ENCODE results near the gene DOCK2.

Gene DOCK2

DNA sequence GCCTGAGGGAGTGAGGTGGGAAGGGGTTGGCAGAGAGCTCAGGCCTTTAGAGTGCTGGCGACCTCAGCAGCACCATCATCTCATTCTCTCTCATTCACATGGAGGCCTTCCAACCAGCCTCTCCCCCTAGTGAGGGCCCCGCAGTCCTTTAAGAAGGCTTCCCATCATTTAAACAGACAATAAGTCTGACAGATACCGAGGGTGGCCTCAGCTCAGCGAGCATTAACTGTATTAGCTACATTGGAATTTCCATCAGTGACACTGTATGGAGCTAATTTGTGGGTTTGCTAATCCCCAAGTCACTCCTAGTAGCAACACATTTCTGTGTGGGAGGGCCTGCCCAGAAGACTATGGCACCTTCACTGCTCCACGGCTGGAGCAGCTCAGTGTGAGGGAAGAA, 267.4 kb downstream of the DOCK2 start:
- H3K4me1 Mint-ChIP-seq = peaks cover 15% of the 10 kb centered on the region
- no peak overlapping the region for H3K27ac Mint-ChIP-seq
- no peaks in the 10 kb centered on the region for H3K9me3 Mint-ChIP-seq
- H3K4me3 Mint-ChIP-seq = no peak overlapping the region
- DNase-seq = no peak
- no peaks in the 10 kb centered on the region for H3K27me3 Mint-ChIP-seq
- peaks cover 15% of the 10 kb centered on the region for H3K36me3 Mint-ChIP-seq (ENCODE audit: low read depth)
- no peak for ATAC-seq

DNA sequence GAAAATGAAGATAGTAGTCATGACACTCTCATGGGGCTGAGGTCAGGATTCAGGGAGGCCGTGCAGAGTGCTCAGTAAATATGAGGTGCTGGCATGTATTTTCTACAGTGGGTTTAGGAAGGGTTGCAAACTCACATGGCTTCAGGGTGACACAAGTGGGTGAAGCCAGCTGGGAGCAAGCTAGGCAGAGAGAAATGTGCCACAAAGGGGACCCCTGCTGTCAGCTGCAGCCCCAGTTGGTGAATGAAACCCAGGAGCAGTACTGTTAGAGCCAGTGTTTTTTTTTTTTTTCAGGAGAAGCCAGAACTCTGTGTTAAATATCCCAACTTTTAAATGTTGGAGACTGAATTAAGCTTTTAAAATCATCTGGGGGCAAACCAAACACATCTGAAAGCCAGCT, 267.9 kb downstream of the DOCK2 start:
- Mint-ChIP-seq H3K9me3 (no peaks in the 10 kb centered on the region), H3K4me3 (no peak overlapping the region), H3K36me3 (ENCODE audit: low read depth) (peaks cover 11% of the 10 kb centered on the region), H3K27me3 (no peaks in the 10 kb centered on the region), H3K4me1 (peaks cover 15% of the 10 kb centered on the region), H3K27ac (no peak overlapping the region)
- ATAC-seq (no peak), DNase-seq (no peak)

DNA sequence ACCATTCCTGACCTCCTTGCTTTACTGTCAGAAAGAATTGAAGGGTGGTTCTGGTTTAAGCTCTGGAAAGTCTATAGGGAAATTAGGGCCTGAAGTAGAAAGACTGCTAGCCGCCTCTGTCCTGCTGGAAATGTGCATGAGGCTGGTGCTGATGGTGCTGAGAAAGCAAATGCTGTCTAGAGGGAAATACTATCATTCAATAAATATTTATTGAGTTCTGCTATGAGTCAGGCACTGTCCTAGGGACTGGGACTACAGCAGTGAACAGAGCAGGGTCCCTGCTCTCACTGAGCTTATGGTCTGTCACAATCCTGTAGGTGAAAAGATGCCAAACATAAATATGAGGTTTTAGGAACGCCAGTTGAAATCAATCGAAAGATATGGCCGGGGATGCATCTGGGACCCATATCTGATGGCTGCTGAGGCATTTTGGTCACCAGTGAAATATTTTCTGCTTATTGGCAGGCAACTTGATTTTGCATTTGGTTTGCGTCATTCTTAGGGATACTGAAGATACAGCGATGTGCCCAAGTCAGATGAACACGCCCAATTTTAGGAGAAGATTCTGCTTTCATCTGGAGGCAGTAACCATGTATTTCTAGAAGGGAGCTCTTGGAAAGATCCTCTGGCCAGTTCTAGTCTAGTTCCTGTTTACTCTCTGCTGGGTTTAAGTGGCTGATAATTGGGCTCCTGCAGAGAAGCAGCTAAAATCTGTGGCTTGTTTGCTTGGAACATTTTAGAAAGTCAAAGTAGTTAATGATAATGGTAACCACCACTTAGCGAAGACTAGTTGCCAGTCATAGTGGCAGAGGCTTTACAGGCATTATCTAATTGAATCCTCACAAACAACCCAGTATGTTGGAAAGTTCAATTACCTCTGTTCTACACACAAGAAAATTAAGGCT, 269.9 kb downstream of the DOCK2 start:
- ATAC-seq = no peak
- peaks cover 4% of the 10 kb centered on the region for H3K4me1 Mint-ChIP-seq
- H3K27me3 Mint-ChIP-seq = no peaks in the 10 kb centered on the region
- no peak overlapping the region for H3K4me3 Mint-ChIP-seq
- H3K27ac Mint-ChIP-seq = no peak overlapping the region
- DNase-seq = no peak
- peaks cover 2% of the 10 kb centered on the region for H3K36me3 Mint-ChIP-seq (ENCODE audit: low read depth)
- no peaks in the 10 kb centered on the region for H3K9me3 Mint-ChIP-seq

DNA sequence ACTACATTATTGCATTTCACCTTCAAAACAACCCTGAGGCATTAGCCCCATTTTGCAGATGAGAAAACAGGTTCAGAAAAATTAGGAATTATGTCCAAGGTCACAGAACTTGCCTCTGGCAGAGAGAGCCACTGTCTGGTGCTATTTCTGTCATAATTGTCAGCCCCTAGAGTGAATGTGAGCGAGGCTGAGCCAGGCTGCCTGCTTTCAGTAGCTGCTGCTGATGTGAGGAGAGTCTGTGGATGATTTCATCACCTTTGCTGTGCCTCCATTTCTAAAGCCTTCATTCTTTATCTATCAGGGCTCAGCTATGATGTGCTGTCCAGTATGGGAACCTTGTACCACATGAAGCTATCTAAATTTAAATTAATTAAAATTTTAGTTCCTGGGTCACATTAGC, 271.8 kb downstream of the DOCK2 start:
- Mint-ChIP-seq H3K27ac (no peak overlapping the region), H3K36me3 (ENCODE audit: low read depth) (peaks cover 7% of the 10 kb centered on the region), H3K4me3 (no peak overlapping the region), H3K27me3 (no peaks in the 10 kb centered on the region), H3K9me3 (no peaks in the 10 kb centered on the region), H3K4me1 (no peaks in the 10 kb centered on the region)
- ATAC-seq = no peak
- DNase-seq = no peak

DNA sequence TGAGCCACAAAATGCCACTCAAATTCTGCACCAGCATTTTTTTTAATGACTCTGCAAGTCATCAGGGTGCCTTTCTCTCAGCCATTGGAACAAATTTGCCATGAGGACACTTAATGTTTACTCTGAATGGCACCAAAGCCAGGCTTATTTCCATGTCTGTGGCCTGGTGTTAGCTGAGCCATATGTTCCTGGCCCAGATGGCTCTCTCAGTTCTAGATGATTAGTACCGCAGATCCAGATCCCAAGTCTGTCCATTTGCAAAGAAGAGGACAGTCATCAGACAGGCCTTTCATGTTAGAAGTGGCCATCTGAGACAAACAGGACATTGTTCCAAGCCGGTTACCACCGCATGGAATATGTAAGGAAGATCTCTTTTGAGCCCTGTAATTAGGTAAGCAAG, 272.9 kb downstream of the DOCK2 start:
- ATAC-seq (no peak), DNase-seq (no peak)
- H3K27me3 Mint-ChIP-seq = no peaks in the 10 kb centered on the region
- H3K27ac Mint-ChIP-seq = no peak overlapping the region
- H3K4me3 Mint-ChIP-seq = no peak overlapping the region
- no peaks in the 10 kb centered on the region for H3K9me3 Mint-ChIP-seq
- H3K36me3 Mint-ChIP-seq (ENCODE audit: low read depth) = peaks cover 9% of the 10 kb centered on the region
- no peaks in the 10 kb centered on the region for H3K4me1 Mint-ChIP-seq

DNA sequence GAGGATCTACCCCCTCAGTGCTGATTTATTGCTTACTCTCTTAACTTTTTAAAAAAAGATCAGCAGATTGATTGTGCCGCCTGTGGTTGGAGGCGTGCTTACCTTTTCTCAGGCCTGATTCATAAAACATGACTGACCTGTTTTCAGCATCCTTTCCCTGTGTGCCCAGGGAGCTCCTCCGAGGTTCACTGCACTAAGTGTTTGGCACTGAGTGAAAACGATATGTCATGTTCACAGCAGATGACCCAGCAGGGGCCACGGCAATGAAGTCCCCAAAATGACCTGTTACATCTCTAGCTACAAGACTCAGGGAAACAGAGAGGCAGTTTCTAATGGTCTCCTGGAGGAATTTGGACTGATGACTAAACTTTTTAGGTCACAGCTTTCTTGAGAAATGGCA, 273.3 kb downstream of the DOCK2 start:
- H3K9me3 Mint-ChIP-seq = no peaks in the 10 kb centered on the region
- no peaks in the 10 kb centered on the region for H3K27me3 Mint-ChIP-seq

DNA sequence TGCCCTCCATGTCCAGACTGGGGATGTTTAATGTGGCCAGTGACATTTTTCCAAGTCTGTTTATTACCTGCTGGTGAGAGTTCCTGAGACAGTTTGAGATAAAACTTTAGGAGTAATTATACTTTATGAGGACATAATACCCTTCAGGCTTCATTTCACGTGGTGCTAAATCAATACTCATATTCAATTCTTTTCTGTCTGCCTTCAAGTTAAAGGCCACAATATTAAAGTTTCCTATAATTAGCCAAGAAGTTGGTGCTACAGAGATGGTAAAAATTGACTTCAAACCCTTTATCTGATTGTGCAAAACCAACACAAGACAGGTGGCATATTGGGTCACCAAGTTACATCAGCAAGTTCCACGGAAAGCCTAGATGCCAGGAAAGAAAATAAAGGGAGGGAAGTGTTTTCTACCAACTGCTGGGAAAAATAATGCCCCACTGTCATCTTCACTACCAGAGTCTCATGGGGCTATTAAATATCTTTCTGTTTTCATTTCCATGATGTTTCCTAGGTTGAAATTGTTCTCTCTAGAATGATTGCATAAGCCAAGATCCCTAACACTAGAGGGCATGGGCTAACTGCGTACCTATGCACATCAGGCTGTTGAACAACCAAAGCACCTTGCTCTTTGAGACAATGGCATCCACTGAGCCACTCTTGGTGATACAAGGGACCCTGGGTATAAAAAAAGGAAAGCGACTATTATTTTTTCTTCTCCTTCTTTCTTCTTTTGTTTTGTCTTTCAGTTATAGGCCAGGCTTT, 274.6 kb downstream of the DOCK2 start:
- Mint-ChIP-seq H3K36me3 (ENCODE audit: low read depth) (peaks cover 16% of the 10 kb centered on the region), H3K4me1 (no peaks in the 10 kb centered on the region), H3K4me3 (no peak overlapping the region), H3K9me3 (no peaks in the 10 kb centered on the region), H3K27ac (no peak overlapping the region), H3K27me3 (no peaks in the 10 kb centered on the region)
- no peak for ATAC-seq
- no peak for DNase-seq

More for the DNA sequence above, 273.3 kb downstream of the DOCK2 start:
- Mint-ChIP-seq H3K4me1 (no peaks in the 10 kb centered on the region), H3K27ac (no peak overlapping the region), H3K4me3 (no peak overlapping the region), H3K36me3 (ENCODE audit: low read depth) (peaks cover 9% of the 10 kb centered on the region)
- no peak for DNase-seq
- ATAC-seq = no peak

DNA sequence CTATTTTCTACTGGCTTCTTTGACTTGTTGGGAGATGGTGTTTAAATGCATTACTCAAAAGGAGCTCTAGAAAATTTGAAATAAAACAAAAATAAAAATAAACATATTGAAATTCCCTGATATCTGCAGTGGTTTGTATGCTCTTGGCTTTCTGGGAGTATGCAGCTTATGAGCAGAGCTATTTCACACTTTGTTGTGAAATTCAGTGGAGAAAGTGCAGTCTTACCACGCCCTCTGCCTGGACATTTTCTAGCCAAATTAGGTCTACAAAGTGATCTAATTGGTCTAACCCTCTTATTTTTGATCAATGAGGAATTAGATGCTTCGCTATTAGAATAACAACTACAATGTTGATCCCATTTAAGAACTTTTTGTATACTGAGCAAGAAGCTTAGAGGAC, 276.4 kb downstream of the DOCK2 start:
- Mint-ChIP-seq H3K4me3 (no peak overlapping the region), H3K4me1 (peaks cover 2% of the 10 kb centered on the region), H3K9me3 (no peaks in the 10 kb centered on the region), H3K27me3 (no peaks in the 10 kb centered on the region), H3K27ac (no peak overlapping the region), H3K36me3 (ENCODE audit: low read depth) (peaks cover 27% of the 10 kb centered on the region)
- ATAC-seq (no peak), DNase-seq (no peak)

DNA sequence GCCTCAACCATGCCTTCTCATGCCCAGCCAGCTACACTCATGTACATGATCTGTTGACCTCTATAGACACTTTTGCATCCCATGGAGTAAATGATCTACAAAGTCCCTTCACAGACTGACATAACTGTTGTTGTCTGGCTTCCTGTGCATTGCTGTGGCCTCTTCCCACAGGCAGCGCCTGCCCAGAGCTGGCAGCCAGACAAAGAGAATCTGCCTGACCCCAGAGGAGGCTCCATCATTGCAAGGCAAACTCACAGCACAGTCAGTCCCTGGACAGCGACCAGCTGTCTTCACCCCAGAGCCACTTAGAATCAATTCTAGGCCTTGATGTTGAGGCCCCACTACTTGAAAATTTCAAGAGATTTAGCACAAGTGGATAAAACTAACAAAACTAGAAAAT, 277.7 kb downstream of the DOCK2 start:
- no peaks in the 10 kb centered on the region for H3K9me3 Mint-ChIP-seq
- H3K27me3 Mint-ChIP-seq = no peaks in the 10 kb centered on the region
- H3K4me1 Mint-ChIP-seq = peaks cover 2% of the 10 kb centered on the region
- ATAC-seq = no peak
- H3K36me3 Mint-ChIP-seq (ENCODE audit: low read depth) = peaks cover 32% of the 10 kb centered on the region
- no peak for DNase-seq
- no peak overlapping the region for H3K4me3 Mint-ChIP-seq
- H3K27ac Mint-ChIP-seq = no peak overlapping the region

DNA sequence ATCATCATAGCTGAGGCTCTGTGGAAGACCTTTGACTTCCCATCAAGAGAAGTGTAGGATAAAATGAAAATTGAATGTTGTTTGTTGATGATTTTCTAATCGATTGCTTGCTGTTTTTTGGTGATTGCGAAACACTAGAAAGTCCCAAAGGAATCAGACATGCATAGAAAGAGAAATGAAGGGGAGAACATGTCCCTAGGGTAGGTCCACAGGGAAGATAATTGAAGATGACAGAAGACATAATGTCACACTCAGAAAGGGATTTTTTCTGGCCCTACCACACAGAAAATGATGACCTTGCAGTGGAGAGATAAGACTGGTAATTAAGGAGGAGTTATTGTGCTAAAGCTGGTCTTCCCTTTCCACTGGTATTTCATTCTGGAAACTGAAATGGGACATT, 280.4 kb downstream of the DOCK2 start:
- DNase-seq = no peak
- Mint-ChIP-seq H3K4me3 (no peak overlapping the region), H3K36me3 (ENCODE audit: low read depth) (peaks cover 32% of the 10 kb centered on the region), H3K9me3 (no peaks in the 10 kb centered on the region), H3K4me1 (peaks cover 2% of the 10 kb centered on the region), H3K27ac (no peak overlapping the region), H3K27me3 (no peaks in the 10 kb centered on the region)
- ATAC-seq = no peak

DNA sequence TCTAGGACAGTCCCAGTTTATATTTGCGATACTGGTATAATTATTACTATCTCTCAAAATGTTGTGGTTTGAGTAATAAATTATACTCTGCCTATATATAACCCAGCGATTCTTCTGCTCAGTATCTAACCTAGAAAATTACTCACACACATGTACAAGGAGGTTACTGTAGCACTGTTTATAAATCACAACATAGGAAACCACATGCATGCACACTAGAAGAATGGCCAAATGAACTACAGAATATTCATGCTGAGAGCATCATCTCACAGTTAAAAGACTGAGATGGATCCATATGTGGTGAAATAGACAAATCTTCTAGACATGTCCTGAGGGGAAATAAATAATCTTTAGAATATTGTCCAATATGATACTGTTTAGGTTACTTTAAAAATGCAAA, 281.2 kb downstream of the DOCK2 start:
- no peak for DNase-seq
- no peak overlapping the region for H3K4me3 Mint-ChIP-seq
- H3K9me3 Mint-ChIP-seq = no peaks in the 10 kb centered on the region
- H3K27ac Mint-ChIP-seq = no peak overlapping the region
- peaks cover 2% of the 10 kb centered on the region for H3K4me1 Mint-ChIP-seq
- no peak for ATAC-seq
- H3K36me3 Mint-ChIP-seq (ENCODE audit: low read depth) = peaks cover 31% of the 10 kb centered on the region
- no peaks in the 10 kb centered on the region for H3K27me3 Mint-ChIP-seq

DNA sequence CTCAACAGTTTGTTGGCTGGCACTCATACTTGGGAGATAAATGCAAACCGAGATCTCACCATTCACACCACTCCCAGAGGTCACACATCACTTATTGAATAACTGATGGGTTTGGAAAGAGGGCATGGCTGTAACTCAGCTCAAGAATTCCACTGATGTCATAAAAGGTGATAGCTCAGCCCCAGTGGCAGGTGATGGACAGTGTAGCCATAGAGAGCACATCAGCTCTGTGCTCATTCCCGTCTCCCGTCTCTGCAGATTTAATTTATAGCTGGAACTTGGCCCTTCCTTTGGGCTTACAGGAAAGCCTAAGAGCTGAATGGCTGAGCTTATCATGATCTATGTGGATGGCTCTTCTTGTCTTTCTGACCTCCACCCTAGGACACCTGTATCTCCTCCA, 283.4 kb downstream of the DOCK2 start:
- no peak overlapping the region for H3K27ac Mint-ChIP-seq
- no peaks in the 10 kb centered on the region for H3K9me3 Mint-ChIP-seq
- H3K36me3 Mint-ChIP-seq (ENCODE audit: low read depth) = peaks cover 31% of the 10 kb centered on the region
- no peak for DNase-seq
- no peak for ATAC-seq
- no peaks in the 10 kb centered on the region for H3K27me3 Mint-ChIP-seq
- no peak overlapping the region for H3K4me3 Mint-ChIP-seq
- peaks cover 4% of the 10 kb centered on the region for H3K4me1 Mint-ChIP-seq

DNA sequence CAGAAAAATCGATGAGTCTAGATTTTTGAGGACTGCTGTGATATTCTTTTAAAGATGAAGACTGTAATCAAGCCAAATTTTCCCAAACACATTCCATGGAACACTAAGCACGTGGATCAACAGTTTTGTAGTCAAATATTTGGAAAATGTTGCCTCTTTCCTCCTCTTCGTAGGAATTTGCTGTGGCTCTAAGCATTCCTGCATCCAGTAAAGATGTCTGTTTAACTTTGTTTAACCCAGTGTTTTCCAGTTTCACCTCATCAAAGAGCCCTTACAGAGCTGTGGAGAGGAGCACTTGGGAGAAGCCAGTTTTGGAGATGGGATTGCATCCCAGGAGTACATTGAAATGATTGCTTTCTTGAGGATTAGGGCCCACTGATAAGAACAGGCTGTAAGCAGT, 284.3 kb downstream of the DOCK2 start:
- Mint-ChIP-seq H3K4me3 (no peak overlapping the region), H3K27me3 (no peaks in the 10 kb centered on the region), H3K36me3 (ENCODE audit: low read depth) (peaks cover 28% of the 10 kb centered on the region), H3K9me3 (no peaks in the 10 kb centered on the region), H3K27ac (no peak overlapping the region), H3K4me1 (peaks cover 4% of the 10 kb centered on the region)
- ATAC-seq (no peak), DNase-seq (no peak)

DNA sequence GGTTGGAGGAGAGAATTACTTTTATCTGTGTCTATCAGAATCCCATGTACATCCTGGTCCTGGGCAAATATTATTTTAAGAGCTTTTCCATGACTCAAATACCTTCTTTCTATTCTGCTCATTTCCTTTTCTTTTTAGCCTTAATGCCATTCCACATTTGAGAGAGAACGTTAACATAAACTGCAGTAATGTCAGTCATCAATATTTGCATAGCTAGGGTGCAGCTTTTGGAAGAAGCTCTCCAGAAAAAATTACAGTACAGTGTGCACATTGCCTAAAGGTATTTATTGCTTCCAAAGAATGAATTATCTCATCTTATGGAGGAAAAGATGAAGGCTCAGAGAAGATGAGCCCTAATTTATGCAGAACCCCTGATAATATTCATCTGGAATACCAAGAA, 284.9 kb downstream of the DOCK2 start:
- Mint-ChIP-seq H3K9me3 (no peaks in the 10 kb centered on the region), H3K36me3 (ENCODE audit: low read depth) (peaks cover 29% of the 10 kb centered on the region), H3K4me1 (peaks cover 3% of the 10 kb centered on the region), H3K27me3 (no peaks in the 10 kb centered on the region), H3K4me3 (no peak overlapping the region), H3K27ac (no peak overlapping the region)
- ATAC-seq (no peak), DNase-seq (no peak)

DNA sequence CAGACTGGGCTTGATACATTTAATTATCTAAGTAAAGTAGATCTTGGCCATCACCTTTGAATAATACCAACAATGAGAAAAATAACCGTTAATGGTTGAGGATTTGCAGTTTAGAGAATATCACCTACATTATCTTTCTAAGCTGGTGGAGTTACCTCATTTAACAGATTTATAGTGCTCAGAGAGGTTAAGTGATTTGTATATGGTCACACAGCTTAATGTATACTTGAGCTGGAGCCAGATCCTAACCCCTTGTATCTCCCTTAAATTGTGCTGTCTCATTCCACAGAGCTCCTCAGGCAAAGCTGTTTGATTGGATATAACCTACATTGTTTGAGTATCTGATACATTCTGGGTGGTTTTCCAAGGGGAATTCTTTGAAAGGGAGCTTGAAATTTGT, 285.4 kb downstream of the DOCK2 start:
- Mint-ChIP-seq H3K36me3 (ENCODE audit: low read depth) (peaks cover 25% of the 10 kb centered on the region), H3K27me3 (no peaks in the 10 kb centered on the region), H3K9me3 (no peaks in the 10 kb centered on the region), H3K4me3 (no peak overlapping the region), H3K27ac (no peak overlapping the region), H3K4me1 (peaks cover 2% of the 10 kb centered on the region)
- DNase-seq (no peak), ATAC-seq (no peak)

Measured in activated naive CD8-positive, alpha-beta T cell treated with anti-CD3 and anti-CD28 coated beads, Interleukin-2, amount 50 U/mL, for 24 hours (primary cell).